ENCODE measurements around the gene MORN1.

Gene MORN1

GRCh38 chr1:2312160-2312514, 79.2 kb downstream of the MORN1 start:
- no peak overlapping the region for H3K4me3 ChIP-seq (ENCODE audit: low read length)
- no peak for TF ChIP-seq CTCF (conservative IDR thresholded peaks at IDR 0.05; ENCODE audit: low read depth, low read length)
- DNase-seq (ENCODE audit: low read depth): no peak

DNA sequence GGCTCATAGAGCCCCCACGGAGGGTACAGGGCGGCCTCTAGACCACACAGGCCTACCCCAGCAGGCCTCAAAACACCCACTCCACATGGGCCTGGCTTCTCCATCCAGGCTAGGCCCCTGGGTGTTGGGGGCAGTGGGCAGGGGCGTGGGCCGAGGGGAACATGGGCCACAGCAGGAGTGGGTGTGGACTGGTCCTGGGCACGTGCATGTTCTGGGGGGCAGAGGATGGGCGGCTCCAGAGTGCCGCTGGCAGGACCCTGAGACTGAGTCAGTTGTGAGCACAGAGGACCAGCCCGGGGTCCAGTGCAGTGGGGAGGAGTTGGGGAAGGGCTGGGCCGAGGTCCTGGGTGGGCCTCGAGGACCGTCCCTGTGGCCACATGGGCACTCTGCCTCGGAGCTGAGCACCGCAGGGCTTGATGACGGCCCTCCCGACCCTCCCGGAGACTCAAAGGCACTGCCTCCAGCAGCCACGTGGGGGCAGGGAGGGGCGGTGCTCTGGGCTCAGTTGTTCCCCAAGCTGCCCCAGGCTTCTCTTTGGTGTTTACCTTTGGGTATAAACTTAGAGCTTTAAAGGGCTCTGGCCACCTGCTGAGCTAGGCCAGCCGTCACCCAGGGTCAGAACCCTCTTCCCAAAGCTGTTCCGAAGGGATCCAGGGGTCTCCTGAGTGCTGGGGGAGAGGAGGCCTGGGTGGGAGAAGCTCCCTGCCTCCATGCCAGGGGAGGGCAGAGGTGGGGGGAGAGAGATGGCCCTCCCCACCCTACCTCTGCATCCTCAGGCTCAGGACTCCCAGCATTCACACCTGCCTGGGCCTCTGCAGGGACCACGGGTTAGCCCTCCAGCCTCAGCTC, 79.9 kb downstream of the MORN1 start:
- H3K4me3 ChIP-seq (ENCODE audit: low read length): no peak overlapping the region
- DNase-seq (ENCODE audit: low read depth): no peak
- TF ChIP-seq CTCF (conservative IDR thresholded peaks at IDR 0.05; ENCODE audit: low read depth, low read length): peak; percentile 57

- H3K4me3 ChIP-seq (ENCODE audit: low read length): no peak overlapping the region
- no peak for TF ChIP-seq CTCF (conservative IDR thresholded peaks at IDR 0.05; ENCODE audit: low read depth, low read length)
- no peak for DNase-seq (ENCODE audit: low read depth)
Observed at GRCh38 chr1:2310332-2311183, 80.8 kb downstream of the MORN1 start.

DNA sequence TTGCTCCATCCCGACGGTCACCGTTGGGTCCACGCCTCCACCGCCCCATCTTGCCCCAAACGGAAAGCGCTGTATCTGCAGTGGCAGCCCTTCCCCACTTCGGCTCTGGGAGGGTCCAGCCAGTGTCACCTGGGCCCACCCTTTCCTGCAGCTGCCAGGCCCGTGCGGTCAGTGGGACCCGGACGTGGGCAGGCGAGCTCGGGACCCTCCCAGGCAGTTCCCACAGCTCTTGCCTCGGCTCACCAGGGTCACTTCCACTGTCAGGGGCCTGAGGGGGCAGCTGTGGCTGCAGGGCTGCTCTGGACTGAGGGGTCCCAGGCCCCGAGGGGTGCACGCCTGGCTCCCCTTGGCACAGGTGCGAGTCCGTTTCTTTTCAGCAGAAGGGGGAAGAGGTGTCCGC, 82.5 kb downstream of the MORN1 start:
- H3K4me3 ChIP-seq (ENCODE audit: low read length): no peak overlapping the region
- no peak for TF ChIP-seq CTCF (conservative IDR thresholded peaks at IDR 0.05; ENCODE audit: low read depth, low read length)
- DNase-seq (ENCODE audit: low read depth): no peak

GRCh38 chr1:2307972-2308371, 83.4 kb downstream of the MORN1 start:
- TF ChIP-seq CTCF (conservative IDR thresholded peaks at IDR 0.05; ENCODE audit: low read depth, low read length): no peak
- DNase-seq (ENCODE audit: low read depth): no peak
- no peak overlapping the region for H3K4me3 ChIP-seq (ENCODE audit: low read length)

DNA sequence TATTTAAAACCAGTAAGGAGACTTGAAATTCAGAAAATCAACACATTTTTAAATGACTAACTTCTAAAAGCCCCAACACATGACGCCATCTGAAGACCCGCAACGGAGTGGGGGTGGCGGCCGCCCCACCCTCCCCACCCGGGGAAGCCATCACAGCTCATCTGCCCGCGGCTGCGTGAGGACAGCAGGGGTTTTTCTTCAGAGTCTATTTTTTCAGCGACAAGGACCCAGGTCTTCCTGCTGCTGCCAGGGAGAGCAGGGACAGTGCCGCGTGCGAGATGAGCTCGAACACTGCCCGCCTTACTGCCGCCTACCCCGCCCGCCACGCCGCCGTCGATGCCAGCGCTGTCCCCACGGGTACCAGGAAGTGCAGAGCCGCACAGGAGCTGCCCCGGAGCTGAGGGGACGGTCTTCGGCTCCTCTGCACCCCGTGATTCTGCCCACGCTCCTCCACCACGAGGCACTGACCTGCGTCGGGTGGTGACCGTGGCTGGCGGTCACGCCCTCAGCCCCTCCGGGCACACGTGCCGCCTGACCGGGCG, 84.2 kb downstream of the MORN1 start:
- H3K4me3 ChIP-seq (ENCODE audit: low read length): no peak overlapping the region
- no peak for DNase-seq (ENCODE audit: low read depth)
- no peak for TF ChIP-seq CTCF (conservative IDR thresholded peaks at IDR 0.05; ENCODE audit: low read depth, low read length)
